Cortex of kidney (tissue), 1 donor: ENCODE measurements around the gene PTPRN2.
"Not testable (repeated sequence)": the region's sequence is repeated elsewhere in the genome, so short reads cannot be mapped to it uniquely, and the experiment has no call there.

ENCODE experiments used
- DNase-seq: peaks from one replicate; lab custom pipeline; 2025; lab: John Stamatoyannopoulos, UW

Gene PTPRN2

GRCh38 chr7:158322616-158323530, 264.8 kb downstream of the PTPRN2 start:
- no peak for DNase-seq

GRCh38 chr7:158321936-158322615, 265.5 kb downstream of the PTPRN2 start:
- DNase-seq, result no peak

GRCh38 chr7:158321056-158321700, 266.4 kb downstream of the PTPRN2 start:
- no peak for DNase-seq

DNA sequence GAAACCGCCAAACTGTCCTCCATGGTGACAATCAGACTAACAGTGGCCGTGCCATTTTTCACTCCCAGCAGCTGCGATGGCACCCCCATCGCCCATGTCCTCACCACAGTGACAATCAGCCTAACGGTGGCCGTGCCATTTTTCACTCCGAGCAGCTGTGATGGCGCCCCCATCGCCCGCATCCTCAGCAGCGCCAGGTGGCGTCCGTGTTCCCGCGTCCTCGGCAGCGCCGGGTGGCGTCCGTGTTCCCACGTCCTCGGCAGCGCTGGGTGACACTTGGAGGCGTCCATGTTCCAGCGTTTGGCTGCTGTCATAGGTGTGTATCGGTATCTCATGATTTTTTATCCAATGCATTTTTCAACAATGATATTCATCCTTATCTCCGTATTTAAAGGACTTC, 267.3 kb downstream of the PTPRN2 start:
- no peak for DNase-seq

DNA sequence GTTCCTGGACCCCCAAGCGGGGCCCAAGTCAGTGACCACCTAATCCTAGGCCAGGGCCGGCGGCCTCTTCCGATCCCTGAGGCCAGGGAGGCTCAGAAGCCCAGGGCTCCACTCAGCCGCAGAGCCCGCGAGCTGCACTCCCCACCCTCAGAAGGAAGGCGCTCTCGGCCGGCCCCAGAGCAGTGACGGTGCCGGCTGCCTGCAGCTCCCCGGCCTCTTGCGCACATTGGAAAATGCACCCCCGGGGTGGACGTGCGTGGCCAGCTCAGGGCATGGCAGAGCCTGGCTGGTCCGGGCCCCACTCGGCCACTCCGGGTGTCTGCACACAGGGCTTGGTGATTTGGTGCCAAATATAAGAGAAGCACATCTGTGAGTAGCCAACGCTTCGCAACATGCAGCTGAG, 269.1 kb downstream of the PTPRN2 start:
- no peak for DNase-seq

- no peak for DNase-seq
These were observed 270.1 kb downstream of the PTPRN2 start for GRCh38 chr7:158317238-158318205.

DNA sequence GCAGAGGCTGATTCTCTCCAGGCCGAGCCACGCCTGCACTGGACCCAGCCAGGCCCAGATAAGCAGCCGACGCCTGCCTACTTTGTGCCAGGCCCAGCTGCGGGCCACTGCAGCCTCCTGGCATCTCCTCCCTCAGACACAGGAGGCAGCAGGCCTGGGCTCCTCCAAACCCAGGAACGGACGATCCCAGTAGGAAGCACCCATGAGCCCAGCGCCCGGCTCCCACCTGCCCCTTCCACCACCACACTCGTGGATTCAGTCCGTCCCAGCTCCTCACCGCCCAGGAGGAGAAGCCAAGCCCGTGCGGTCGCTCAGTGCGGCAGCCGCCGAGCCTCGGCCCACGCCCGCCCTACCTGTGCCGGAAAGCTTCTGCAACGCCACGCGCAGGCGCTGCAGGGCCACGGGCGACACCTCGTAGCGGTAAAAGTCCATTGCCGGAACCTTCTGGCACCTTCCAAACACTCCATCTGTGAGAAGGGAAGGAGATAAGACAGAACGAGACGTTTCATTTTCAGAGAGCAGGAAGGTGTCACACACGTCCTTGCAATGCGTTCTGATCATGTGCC, 271.1 kb downstream of the PTPRN2 start:
- no peak for DNase-seq

GRCh38 chr7:158315881-158316280, 271.7 kb downstream of the PTPRN2 start:
- DNase-seq, result no peak

- DNase-seq, result no peak
These were observed 272.3 kb downstream of the PTPRN2 start for GRCh38 chr7:158315326-158315725.

- no peak for DNase-seq
These were observed 273.2 kb downstream of the PTPRN2 start for GRCh38 chr7:158314394-158314793.

DNA sequence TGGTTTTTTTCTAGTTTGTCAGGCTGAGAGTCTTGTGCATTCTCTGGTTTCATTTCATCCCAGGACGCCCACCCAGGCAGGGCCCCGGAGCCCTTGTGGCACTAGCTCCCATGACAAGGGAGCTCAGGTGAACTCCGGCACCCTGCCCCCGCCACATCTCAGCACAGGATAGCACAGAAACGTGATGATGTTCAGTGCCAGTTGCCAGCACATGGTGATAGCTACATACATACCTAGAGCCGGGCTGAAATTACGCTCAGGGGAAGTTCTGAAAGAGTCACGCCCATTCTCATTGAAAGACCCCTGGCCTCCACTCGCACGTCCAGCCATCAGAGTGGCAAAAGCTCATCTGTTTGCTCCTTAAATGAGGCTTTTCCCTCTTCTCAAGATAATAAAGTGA, 273.7 kb downstream of the PTPRN2 start:
- no peak for DNase-seq

GRCh38 chr7:158312789-158313188, 274.8 kb downstream of the PTPRN2 start:
- no peak for DNase-seq

DNA sequence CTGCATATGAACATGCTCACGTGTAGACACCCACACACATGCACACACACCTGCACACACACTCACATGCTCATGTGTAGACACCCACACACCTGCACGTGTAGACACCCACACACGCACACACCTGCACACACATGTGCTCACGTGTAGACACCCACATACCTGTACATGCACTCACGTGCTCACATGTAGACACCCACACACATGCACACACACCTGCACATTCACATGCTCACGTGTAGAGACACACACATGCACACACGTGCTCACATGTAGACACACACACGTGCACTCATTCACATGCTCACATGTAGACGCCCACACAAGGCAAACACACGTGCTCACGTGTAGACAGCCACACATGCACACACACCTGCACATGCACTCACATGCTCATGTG, 275.8 kb downstream of the PTPRN2 start:
- DNase-seq, result no peak

DNA sequence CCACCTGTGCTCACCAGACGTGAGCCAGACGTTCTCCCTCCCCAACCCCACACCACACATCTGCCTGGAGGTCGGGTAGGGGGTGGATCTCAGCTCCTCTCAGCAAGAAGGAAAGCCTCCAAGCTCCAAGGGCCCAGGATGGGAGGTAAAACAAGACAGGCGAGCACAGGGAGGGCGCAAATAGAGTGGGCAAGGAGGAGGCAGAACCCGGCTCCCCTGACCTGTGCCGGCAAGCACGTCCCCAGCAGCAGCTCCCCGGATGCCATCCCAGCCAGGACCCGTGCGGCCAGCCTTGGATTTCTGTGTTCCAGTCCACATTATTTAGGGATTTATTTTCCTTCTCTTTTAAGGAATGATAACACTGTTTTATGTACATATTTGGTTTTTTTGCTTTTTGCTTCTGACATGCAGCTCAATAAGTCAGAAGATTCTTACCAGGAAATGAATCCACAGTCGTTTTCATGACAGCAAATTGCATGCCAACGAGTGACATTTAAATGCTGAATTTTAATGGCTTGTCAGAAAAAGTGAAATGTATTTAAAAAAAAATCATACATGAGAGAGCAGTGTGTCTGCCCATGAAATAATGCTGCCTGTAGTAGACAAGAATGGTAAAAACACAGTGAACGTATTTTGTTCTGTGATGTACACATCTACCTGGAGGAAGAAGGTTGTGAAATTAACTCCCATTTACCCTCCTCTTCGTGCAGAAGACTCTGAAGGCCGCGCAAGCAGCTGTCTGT, 276.5 kb downstream of the PTPRN2 start:
- no peak for DNase-seq

GRCh38 chr7:158309868-158310763, 277.5 kb downstream of the PTPRN2 start:
- no peak for DNase-seq

GRCh38 chr7:158308001-158308400, 279.6 kb downstream of the PTPRN2 start:
- DNase-seq, result no peak

DNA sequence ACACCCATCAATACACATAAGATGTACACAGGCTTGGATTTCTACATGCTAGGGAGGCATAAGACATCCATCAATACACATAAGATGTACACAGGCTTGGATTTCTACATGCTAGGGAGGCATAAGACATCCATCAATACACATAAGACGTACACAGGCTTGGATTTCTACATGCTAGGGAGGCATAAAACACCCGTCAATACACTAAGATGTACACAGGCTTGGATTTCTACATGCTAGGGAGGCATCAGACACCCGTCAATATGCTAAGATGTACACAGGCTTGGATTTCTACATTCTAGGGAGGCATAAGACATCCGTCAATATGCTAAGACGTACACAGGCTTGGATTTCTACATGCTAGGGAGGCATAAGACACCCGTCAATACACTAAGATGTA, 283.6 kb downstream of the PTPRN2 start:
- not testable (repeated sequence) for DNase-seq

DNA sequence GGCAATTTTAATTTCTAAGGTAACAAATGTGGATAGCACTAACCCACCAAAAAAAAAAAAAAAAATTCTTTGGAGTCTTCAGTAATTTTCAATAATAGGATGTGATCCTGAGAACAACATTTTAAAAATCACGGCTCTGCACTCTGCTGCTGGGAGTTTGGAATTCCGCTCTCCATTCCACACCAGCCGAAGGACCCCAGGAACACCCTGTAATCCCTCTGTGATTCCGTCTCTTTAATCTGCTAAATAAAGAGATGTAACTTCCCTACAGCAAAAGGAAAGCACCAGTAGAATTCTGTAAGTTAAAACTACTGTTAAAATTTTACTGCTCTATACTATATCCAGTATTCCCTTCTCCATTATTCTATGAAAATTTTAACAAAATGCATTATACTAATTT, 284.5 kb downstream of the PTPRN2 start:
- no peak for DNase-seq

GRCh38 chr7:158302274-158303070, 285.2 kb downstream of the PTPRN2 start:
- DNase-seq, result no peak
